ENCODE measurements around the gene ACIN1. TPM values are rescaled to one million over a fixed set of nuclear protein-coding genes. Genes with fewer than 3 reads are reported as not detected.

The ACIN1 gene
- total and polyA plus RNA-seq, 9 of the 15 experiments (the other 6 are each of a cell fraction or from before 2014, with no cell fraction given) = 5.0 to 196 (median 129) TPM

GRCh38 chr14:23104591-23105347, 9.8 kb upstream of the ACIN1 start, which contains the start of gene CIROP:
CIROP (minus strand) TSS chr14:23104989; CDS start chr14:23104920, 69 bp downstream.
- POLR2A ChIA-PET = interaction anchor here (1.5 to 1.7 kb wide), 2 partner anchors 10 to 35 kb away, joined by 6 to 15 read pairs; partner anchors contain the start of genes ACIN1 and C14orf119
- CTCF ChIA-PET (ENCODE audit: low intra/inter-chr PET ratio) = interaction anchor here (1.7 kb wide), 1 partner anchor 35 kb away, joined by 4 read pairs; no protein-coding TSS in a partner anchor

More at GRCh38 chr14:23104591-23105347, 9.8 kb upstream of the ACIN1 start, which contains the start of gene CIROP:
- 17% methylated on average over 11 of the region's 11 CpGs for WGBS (ENCODE audit: insufficient coverage, low coverage, missing lambda C conversion rate)
- no peak for ATAC-seq
- Histone ChIP-seq H3K9me3 (replicated peaks; ENCODE audit: control insufficient read depth, insufficient read depth, low read depth, low read length) (no peaks in the 10 kb centered on the region), H3K4me1 (replicated peaks in 1 of 2; ENCODE audit: control insufficient read depth in 2 of 2, insufficient read depth in 2 of 2, low read length in 2 of 2) (peaks cover 4 to 8% of the 10 kb centered on the region in 2 experiments; a peak in 4 of 5 replicates), H3K79me2 (ENCODE audit: control insufficient read depth, insufficient read depth, low read length) (no peaks in the 10 kb centered on the region), H4K20me1 (replicated peaks; ENCODE audit: control insufficient read depth, insufficient read depth, low read length) (no peaks in the 10 kb centered on the region), H3K9ac (ENCODE audit: insufficient read depth in 1 of 2, low read depth in 2 of 2, low read length in 2 of 2) (no peak within 1 kb of the TSS), H3K4me3 (no peak within 1 kb of the TSS), H3K4me2 (ENCODE audit: insufficient read depth, low read length) (no peak within 1 kb of the TSS), H2AFZ (ENCODE audit: low read depth, low read length) (0 out of 2 replicates have a peak within 1 kb of the TSS, but pooled peaks have one; percentile 56), H3K27me3 (ENCODE audit: control insufficient read depth in 2 of 2, insufficient read depth in 2 of 2, low read length in 2 of 2) (no peaks in the 10 kb centered on the region), H3K36me3 (ENCODE audit: control insufficient read depth, insufficient read depth, low read length) (no peaks in the 10 kb centered on the region), H3K27ac (ENCODE audit: extremely low read depth, low read depth, low read length) (no peak within 1 kb of the TSS), H3K9me1 (ENCODE audit: control insufficient read depth, insufficient read depth, low read length) (no peaks in the 10 kb centered on the region)
- intact Hi-C loops (cut with micrococcal nuclease) (loop anchor here (5.0 kb wide), 2 partner anchors 117 to 132 kb away; no protein-coding TSS in a partner anchor), in situ Hi-C loops (cut with MboI) (loop anchor here (5.0 kb wide), 1 partner anchor 37 kb away; no protein-coding TSS in a partner anchor)
- FAIRE-seq = no peak
- no TSS peak for BruUV-seq (replicated peaks)
- TF ChIP-seq RUNX1 (IDR thresholded peaks at IDR 0.05; ENCODE audit: low read depth) (no peak), CREB1 (IDR thresholded peaks at IDR 0.05) (no peak), CREB1 (CRISPR knock-in tag; IDR thresholded peaks at IDR 0.05) (no peak), NCOR1 (IDR thresholded peaks at IDR 0.05) (no peak), TAF9B (IDR thresholded peaks at IDR 0.05; ENCODE audit: partially characterized antibody) (no peak), ZNF699 (CRISPR knock-in tag; IDR thresholded peaks at IDR 0.05; ENCODE audit: insufficient replicate concordance) (no peak), ZNF518B (CRISPR knock-in tag; IDR thresholded peaks at IDR 0.05) (no peak), SREBF1 (IDR thresholded peaks at IDR 0.05; ENCODE audit: borderline replicate concordance, low read depth, low read length) (no peak), ZNF586 (CRISPR knock-in tag; conservative IDR thresholded peaks at IDR 0.05) (no peak), HDAC3 (IDR thresholded peaks at IDR 0.05; ENCODE audit: borderline replicate concordance, partially characterized antibody) (no peak), SRSF7 (optimal IDR thresholded peaks at IDR 0.05; ENCODE audit: low read depth, low read length) (no peak), KLF13 (tag; IDR thresholded peaks at IDR 0.05; ENCODE audit: borderline replicate concordance, low read depth) (no peak)
- DNase-seq (ENCODE audit: extremely low read depth in 1 of 4, low spot score in 3 of 4) = peak in 1 of 4 experiments; percentile 6

Data from K562 (cell line).